HCT116 (cell line): Measurements from ENCODE around the gene SLC24A2. TPM values are rescaled to one million over a fixed set of nuclear protein-coding genes. Genes with fewer than 3 reads are reported as not detected.

ENCODE experiments used
- ATAC-seq: fragments of 200-7000 bp; cut with Tn5 transposase; 2 replicates; pipeline ENCODE4 v1.9.1; 2020; ENCODE audit warnings: mild to moderate bottlenecking, moderate library complexity
- BruUV-seq: library from RNA; stranded (reverse); fragments of 400-500 nt; replicated peaks from 2 replicates; lab custom pipeline; 2021; lab: Mats Ljungman, UMichigan
- CTCF ChIA-PET: fragments of 300-600 bp; sonication (Branson Sonifier 250); formaldehyde crosslinking; loops from one replicate; lab custom pipeline; 2021; ENCODE audit warnings: antibody characterized with exemption; lab: Charles Lee
- POLR2A ChIA-PET: fragments of 300-600, 350-600 bp; sonication (Branson Sonifier 250); formaldehyde crosslinking; loops from one replicate; lab custom pipeline; 2021; ENCODE audit warnings: antibody characterized with exemption; lab: Charles Lee
- RAD21 ChIA-PET, 2 experiments: fragments of 300-600 bp; sonication (Branson Sonifier 250); formaldehyde crosslinking; loops; one replicate each; lab custom pipeline; 2023; ENCODE audit warnings: low total read pairs in 2 of 2; ENCODE audit not compliant: uncharacterized antibody in 2 of 2, unreplicated experiment in 2 of 2, low non-redundant PET in 1 of 2; lab: Charles Lee
- DNase-seq: peaks from one replicate; pipeline ENCODE4 v3.0.0-alpha.2; 2010; ENCODE audit warnings: low read depth, low spot score
- H2AFZ ChIP-seq: fragments of 200-600 bp; shearing (Covaris generic), sonication (generic); 2 replicates; pipeline ENCODE4 v1.6.1; 2017; ENCODE audit warnings: low read depth, mixed run types, mixed read lengths, antibody characterized with exemption, low read length; ENCODE audit not compliant: poor library complexity, severe bottlenecking
- H3K27ac ChIP-seq: 2 replicates; pipeline ENCODE4 v1.5.1; 2012; ENCODE audit warnings: low read depth, low read length
- H3K27me3 ChIP-seq: fragments of 200-600 bp; sonication (generic); 2 replicates; pipeline ENCODE4 v1.6.1; 2016; ENCODE audit warnings: mixed run types, low read length, mixed read lengths; ENCODE audit not compliant: insufficient read depth
- H3K36me3 ChIP-seq, 2 experiments: fragments of 200-500 bp in 1 of 2; fragments of 200-600 bp in 1 of 2; sonication (Bioruptor generic) in 1 of 2; sonication (generic) in 1 of 2; 2 replicates each; pipeline versions ENCODE4 v1.5.1 to v1.6.1; 2014 to 2016; ENCODE audit warnings: low read length in 2 of 2, inconsistent platforms in 1 of 2, mixed read lengths in 1 of 2, mixed run types in 1 of 2; ENCODE audit not compliant: insufficient read depth in 2 of 2, control insufficient read depth in 1 of 2
- H3K4me1 ChIP-seq, 2 experiments: fragments of 200-600 bp in 1 of 2; sonication (generic) in 1 of 2; 2 replicates each; pipeline versions ENCODE4 v1.5.1 to v1.6.1; 2012 to 2017; ENCODE audit warnings: low read length in 2 of 2, inconsistent platforms in 1 of 2, mild to moderate bottlenecking in 1 of 2, mixed read lengths in 1 of 2, mixed run types in 1 of 2, moderate library complexity in 1 of 2; ENCODE audit not compliant: insufficient read depth in 2 of 2, control insufficient read depth in 1 of 2
- H3K4me2 ChIP-seq: fragments of 200-600 bp; sonication (generic); 2 replicates; pipeline ENCODE4 v1.6.1; 2017; ENCODE audit warnings: mixed run types, low read length, mixed read lengths
- H3K4me3 ChIP-seq, 2 experiments: fragments of 200-600 bp in 1 of 2; sonication (generic) in 1 of 2; replicated peaks in 1 of 2; 2 replicates each; pipeline ENCODE4 v1.5.1; 2011 to 2016; ENCODE audit warnings: low read length in 2 of 2, control low read depth in 1 of 2, low read depth in 1 of 2, mild to moderate bottlenecking in 1 of 2, mixed read lengths in 1 of 2, mixed run types in 1 of 2
- H3K79me2 ChIP-seq: fragments of 200-600 bp; sonication (generic); 2 replicates; pipeline ENCODE4 v1.6.1; 2017; ENCODE audit warnings: mild to moderate bottlenecking, mixed run types, low read length, moderate library complexity, mixed read lengths; ENCODE audit not compliant: insufficient read depth
- H3K9ac ChIP-seq: fragments of 200-600 bp; sonication (generic); 2 replicates; pipeline ENCODE4 v1.6.1; 2016; ENCODE audit warnings: low read length, mixed read lengths
- H3K9me2 ChIP-seq: fragments of 200-600 bp; sonication (generic), shearing (Covaris generic); 2 replicates; pipeline ENCODE4 v1.6.1; 2017; ENCODE audit warnings: mixed run types, mild to moderate bottlenecking, moderate library complexity; ENCODE audit not compliant: insufficient read depth
- H3K9me3 ChIP-seq, 2 experiments: fragments of 200-500 bp in 1 of 2; fragments of 200-600 bp in 1 of 2; sonication (Bioruptor generic) in 1 of 2; sonication (generic) in 1 of 2; 2 replicates each; pipeline ENCODE4 v1.6.1; 2014 to 2017; ENCODE audit warnings: low read length in 2 of 2, mixed read lengths in 2 of 2, inconsistent platforms in 1 of 2, low read depth in 1 of 2, mild to moderate bottlenecking in 1 of 2, mixed run types in 1 of 2, moderate library complexity in 1 of 2; ENCODE audit not compliant: control insufficient read depth in 1 of 2, insufficient read depth in 1 of 2
- H4K20me1 ChIP-seq: fragments of 200-600 bp; sonication (generic), shearing (Covaris generic); 2 replicates; pipeline ENCODE4 v1.6.1; 2017; ENCODE audit warnings: mixed run types, mild to moderate bottlenecking, moderate library complexity; ENCODE audit not compliant: insufficient read depth
- ATF3 ChIP-seq: IDR thresholded peaks from 2 replicates; pipeline ENCODE4 v1.6.1; 2012
- CBX3 ChIP-seq: IDR thresholded peaks from 2 replicates; pipeline ENCODE4 v1.6.1; 2012; ENCODE audit warnings: low read depth
- CTCF ChIP-seq, 3 experiments: fragments of 200-600 bp in 1 of 3; sonication (generic) in 1 of 3; IDR thresholded peaks in 2 of 3; conservative IDR thresholded peaks in 1 of 3; 2 replicates each; pipeline ENCODE4 v1.5.1; 2012 to 2017; ENCODE audit warnings: low read depth in 2 of 3, low read length in 2 of 3, antibody characterized with exemption in 1 of 3, borderline replicate concordance in 1 of 3, control low read depth in 1 of 3, mild to moderate bottlenecking in 1 of 3, mixed read lengths in 1 of 3, mixed run types in 1 of 3, moderate library complexity in 1 of 3; ENCODE audit not compliant: insufficient read depth in 1 of 3
- EGR1 ChIP-seq: IDR thresholded peaks from 2 replicates; pipeline ENCODE4 v1.6.1; 2012; ENCODE audit warnings: low read depth
- ELF1 ChIP-seq: IDR thresholded peaks from 2 replicates; pipeline ENCODE4 v1.6.1; 2012; ENCODE audit warnings: low read depth, borderline replicate concordance
- FOSL1 ChIP-seq: IDR thresholded peaks from 2 replicates; pipeline ENCODE4 v1.6.1; 2012; ENCODE audit warnings: low read depth
- JUND ChIP-seq: IDR thresholded peaks from 2 replicates; pipeline ENCODE4 v1.6.1; 2012
- REST ChIP-seq: IDR thresholded peaks from 2 replicates; pipeline ENCODE4 v1.6.1; 2012; ENCODE audit warnings: low read depth
- SP1 ChIP-seq: IDR thresholded peaks from 2 replicates; pipeline ENCODE4 v1.6.1; 2012; ENCODE audit warnings: low read depth
- SRF ChIP-seq: IDR thresholded peaks from 2 replicates; pipeline ENCODE4 v1.6.1; 2012; ENCODE audit warnings: low read depth
- ZNF274 ChIP-seq: fragments of 200-500 bp; sonication (Bioruptor generic); IDR thresholded peaks from 2 replicates; pipeline ENCODE4 v1.6.1; 2014; ENCODE audit warnings: mild to moderate bottlenecking, low read depth, low read length, inconsistent platforms
- intact Hi-C: fragments of 100-400 bp; cut with micrococcal nuclease; formaldehyde crosslinking; loops from 2 replicates; pipeline ENCODE4 v1.10.0; 2022
- total RNA-seq: library from RNA; stranded (reverse); gene quantifications from one replicate; pipeline ENCODE4 v1.2.1, GENCODE V29; 2021; ENCODE audit not compliant: unreplicated experiment

The SLC24A2 gene
- total RNA-seq, 1 experiment from 2014 or later, result not detected

- POLR2A ChIA-PET, result no interaction called here
- no peaks in the 10 kb centered on the region for H4K20me1 ChIP-seq
- no peak overlapping the region for H2AFZ ChIP-seq
- intact Hi-C loops, result no loop called here
- H3K9ac ChIP-seq, result no peak overlapping the region
- no peaks in the 10 kb centered on the region for H3K4me1 ChIP-seq
- no peak for DNase-seq
- H3K9me3 ChIP-seq, result no peaks in the 10 kb centered on the region
- no peaks in the 10 kb centered on the region for H3K9me2 ChIP-seq
- TF ChIP-seq ELF1 (no peak), ATF3 (no peak)
- TF ChIP-seq, all 23 proteins: peak for 0
- ChIA-PET RAD21 (no interaction called here), CTCF (interaction anchor here (1.5 kb wide), 1 partner anchor 306 kb away, joined by 3 read pairs; no protein-coding TSS in a partner anchor)
- H3K36me3 ChIP-seq, result no peaks in the 10 kb centered on the region
- H3K4me3 ChIP-seq, result no peak overlapping the region
- H3K79me2 ChIP-seq, result no peaks in the 10 kb centered on the region
- no TSS peak for BruUV-seq
- no peak for ATAC-seq
- H3K27ac ChIP-seq, result no peak overlapping the region
- peaks cover 23% of the 10 kb centered on the region; the same call in 1 of the 2 replicates for H3K27me3 ChIP-seq
- H3K4me2 ChIP-seq, result no peak overlapping the region
These were observed 17.4 kb downstream of the SLC24A2 start for GRCh38 chr9:19771446-19771845.

GRCh38 chr9:19770973-19771372, 17.9 kb downstream of the SLC24A2 start:
- BruUV-seq, result no TSS peak
- RAD21 ChIA-PET, result no interaction called here
- Histone ChIP-seq H3K27ac (no peak overlapping the region), H3K4me3 (no peak overlapping the region), H3K9me3 (no peaks in the 10 kb centered on the region), H2AFZ (no peak overlapping the region), H3K9ac (no peak overlapping the region), H3K36me3 (no peaks in the 10 kb centered on the region), H3K27me3 (peaks cover 23% of the 10 kb centered on the region; the same call in 1 of the 2 replicates), H3K4me2 (no peak overlapping the region), H3K9me2 (no peaks in the 10 kb centered on the region), H4K20me1 (no peaks in the 10 kb centered on the region), H3K4me1 (no peaks in the 10 kb centered on the region), H3K79me2 (no peaks in the 10 kb centered on the region)
- intact Hi-C loops, result no loop called here
- CTCF ChIA-PET, result interaction anchor here (1.5 kb wide), 1 partner anchor 306 kb away, joined by 3 read pairs; no protein-coding TSS in a partner anchor
- ATAC-seq (no peak), DNase-seq (no peak)
- POLR2A ChIA-PET, result no interaction called here
- TF ChIP-seq SRF (no peak), SP1 (no peak), FOSL1 (no peak), CTCF (IDR thresholded peaks at IDR 0.05 in 2 of 3, conservative IDR thresholded peaks at IDR 0.05 in 1 of 3; ENCODE audit: borderline replicate concordance in 1 of 3, insufficient read depth in 1 of 3, low read depth in 2 of 3, low read length in 2 of 3) (no peak), REST (no peak), EGR1 (no peak), JUND (no peak), ZNF274 (no peak), CBX3 (no peak)
